ENCODE data around the gene ANO6. TPM values are rescaled to one million over a fixed set of nuclear protein-coding genes. Genes with fewer than 3 reads are reported as not detected.

Gene ANO6
- total and polyA plus RNA-seq, 11 donors, result 9.0 to 57.2 (median 46.0) TPM

DNA sequence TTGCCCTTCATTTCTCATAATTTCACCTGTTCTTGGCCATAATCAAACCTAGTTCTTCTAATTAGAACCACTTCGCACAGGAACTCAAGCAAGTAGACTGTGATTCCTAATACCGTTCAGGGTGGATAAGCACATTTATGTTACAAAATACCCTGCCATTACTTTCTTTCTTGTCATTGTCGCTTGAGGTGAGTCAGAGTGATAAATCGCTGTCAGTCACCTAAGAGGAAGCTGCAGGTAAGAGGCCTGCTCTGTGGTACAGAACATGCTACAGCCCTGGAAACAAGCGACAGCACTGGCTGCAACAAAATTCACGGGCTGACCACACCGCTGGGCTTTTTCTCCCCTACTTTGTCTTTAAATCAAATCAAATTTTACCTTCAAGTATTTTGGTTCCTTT lies 218.2 kb downstream of the ANO6 start:
- Histone ChIP-seq H3K4me1 (peaks cover 0 to 24% (median 8%) of the 10 kb centered on the region in 12 donors), H3K27me3 (no peaks in the 10 kb centered on the region), H3K36me3 (peaks cover 0 to 35% (median 13%) of the 10 kb centered on the region in 9 donors), H3K4me3 (no peak overlapping the region), H3K9me3 (no peaks in the 10 kb centered on the region), H3K27ac (no peak overlapping the region)
- DNase-seq (no peak), ATAC-seq (no peak)
- 82 to 97% (median 92%) methylated on average over 7 of the region's 7 CpGs for WGBS, 4 donors
- intact Hi-C loops (cut with DNase I), result no loop called here
- TF ChIP-seq POLR2A (IDR thresholded peaks at IDR 0.05) (no peak), CTCF (IDR thresholded peaks at IDR 0.05) (no peak)

DNA sequence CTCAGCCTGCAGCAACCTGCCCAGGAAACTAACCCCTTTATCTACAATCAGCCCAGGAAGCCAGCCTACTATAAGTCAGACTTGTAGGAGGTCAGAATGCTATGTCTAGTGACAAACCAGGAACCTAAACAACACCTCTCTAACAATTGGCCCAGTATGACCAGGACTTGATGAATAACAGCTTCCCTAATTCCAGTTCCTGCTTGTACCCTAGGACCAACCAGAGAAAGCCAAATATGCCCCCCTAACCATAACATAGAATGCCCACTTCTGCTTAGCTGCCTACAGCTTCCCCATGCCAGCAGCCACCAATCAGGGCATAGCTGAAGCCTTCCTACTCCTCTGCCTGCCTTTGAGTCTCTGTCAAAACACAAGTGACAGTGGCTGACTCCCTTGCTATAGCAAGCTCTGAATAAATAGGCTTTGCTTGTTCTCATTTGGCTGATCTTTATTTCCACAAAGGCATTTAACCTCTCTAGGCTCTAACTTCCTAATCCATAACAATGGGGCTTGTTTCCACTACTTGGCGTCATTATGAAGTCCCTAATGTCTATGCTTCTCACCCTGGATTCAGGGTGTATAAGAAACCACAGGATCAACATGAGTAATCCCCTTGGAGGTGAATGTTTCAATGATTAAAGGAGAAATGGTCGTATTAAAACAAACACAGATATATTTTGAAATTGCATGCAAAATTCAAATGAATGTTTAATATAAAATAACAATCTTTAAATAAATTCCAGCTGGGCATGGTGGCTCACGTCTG lies 220.2 kb downstream of the ANO6 start:
- intact Hi-C loops (cut with DNase I), result no loop called here
- H3K36me3 ChIP-seq, result peaks cover 0 to 15% (median 3%) of the 10 kb centered on the region in 9 donors
- ATAC-seq (peak in 3 of 4 donors; percentile 58 to 75 (median 71)), DNase-seq (peak in 1 of 5 donors; percentile 26)
- peaks cover 0 to 3% (median 0%) of the 10 kb centered on the region in 12 donors for H3K9me3 ChIP-seq
- H3K27ac ChIP-seq, result peak overlapping the region in 1 of 12 donors; percentile 6
- peaks cover 0 to 24% (median 8%) of the 10 kb centered on the region in 12 donors for H3K4me1 ChIP-seq
- TF ChIP-seq CTCF (IDR thresholded peaks at IDR 0.05), result no peak
- TF ChIP-seq POLR2A (IDR thresholded peaks at IDR 0.05), result no peak
- 80 to 93% (median 85%) methylated on average over 3 of the region's 3 CpGs for WGBS, 4 donors
- no peaks in the 10 kb centered on the region for H3K27me3 ChIP-seq
- H3K4me3 ChIP-seq, result no peak overlapping the region

- DNase-seq, result no peak
- Histone ChIP-seq H3K27me3 (no peaks in the 10 kb centered on the region), H3K36me3 (peaks cover 0 to 3% (median 0%) of the 10 kb centered on the region in 9 donors), H3K4me3 (no peak overlapping the region), H3K27ac (no peak overlapping the region), H3K9me3 (peaks cover 0 to 32% (median 8%) of the 10 kb centered on the region in 12 donors), H3K4me1 (peaks cover 0 to 24% (median 8%) of the 10 kb centered on the region in 12 donors)
- intact Hi-C loops (cut with DNase I), result no loop called here
- no peak for TF ChIP-seq POLR2A (IDR thresholded peaks at IDR 0.05)
- no peak for TF ChIP-seq CTCF (IDR thresholded peaks at IDR 0.05)
- ATAC-seq, result no peak
- 73 to 100% (median 91%) methylated on average over 4 of the region's 4 CpGs for WGBS, 4 donors
These were observed 223.1 kb downstream of the ANO6 start for GRCh38 chr12:45439039-45439438.

- 40 to 88% (median 64%) methylated on average over 1 of the region's 1 CpG for WGBS, 4 donors
- Histone ChIP-seq H3K27ac (no peak overlapping the region), H3K9me3 (peaks cover 0 to 48% (median 13%) of the 10 kb centered on the region in 12 donors), H3K4me3 (no peak overlapping the region), H3K36me3 (no peaks in the 10 kb centered on the region), H3K4me1 (no peaks in the 10 kb centered on the region), H3K27me3 (no peaks in the 10 kb centered on the region)
- TF ChIP-seq POLR2A (IDR thresholded peaks at IDR 0.05) (no peak), CTCF (IDR thresholded peaks at IDR 0.05) (no peak)
- intact Hi-C loops (cut with DNase I), result no loop called here
- DNase-seq (no peak), ATAC-seq (peak in 2 of 4 donors; percentile 62 to 77)
These were observed 230.1 kb downstream of the ANO6 start for GRCh38 chr12:45446013-45446412.
